HG03460 (cell line): ENCODE data around the gene TRAP1.
A peak's percentile ranks its signal among the peaks of the same experiment; 100 is the strongest.
"Not testable (repeated sequence)": the region's sequence is repeated elsewhere in the genome, so short reads cannot be mapped to it uniquely, and the experiment has no call there.

Source experiments
- ATAC-seq: cut with Tn5 transposase; IDR thresholded peaks from one replicate; pipeline ENCODE4 v1.9.1; 2021; ENCODE audit not compliant: unreplicated experiment

Gene TRAP1

GRCh38 chr16:3618769-3619141 lies 98.6 kb downstream of the TRAP1 start:
- no peak for ATAC-seq

- no peak for ATAC-seq
Measured at GRCh38 chr16:3612510-3613466, 104.5 kb downstream of the TRAP1 start.

GRCh38 chr16:3611146-3611975 lies 106.0 kb downstream of the TRAP1 start, which contains the start of gene SLX4:
Gene SLX4, minus strand, starts transcription at chr16:3611606. Its CDS starts 2,642 bp downstream, at chr16:3608964.
- peak; percentile 75 for ATAC-seq

DNA sequence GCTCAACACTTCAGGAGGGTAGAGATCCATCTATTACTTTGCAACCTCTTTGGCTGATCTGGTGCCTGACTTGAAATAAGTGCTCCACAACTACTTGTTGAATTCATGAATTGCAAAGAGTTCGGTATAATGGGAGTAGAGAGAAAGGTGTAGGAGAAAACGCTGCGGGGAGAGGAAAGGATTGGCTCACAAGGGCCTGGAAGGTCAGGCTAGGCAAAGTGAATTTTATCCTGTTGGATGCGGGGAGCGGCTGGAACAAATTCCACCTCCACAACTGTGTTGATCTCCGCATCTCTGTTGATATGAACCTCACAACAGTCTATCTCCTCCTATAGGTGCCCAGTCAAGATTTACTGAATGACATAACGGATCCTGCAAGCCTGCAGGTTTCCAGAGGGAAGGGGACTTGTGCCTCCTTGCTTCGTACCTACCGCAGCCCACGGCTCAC lies 106.6 kb downstream of the TRAP1 start:
- ATAC-seq: no peak

DNA sequence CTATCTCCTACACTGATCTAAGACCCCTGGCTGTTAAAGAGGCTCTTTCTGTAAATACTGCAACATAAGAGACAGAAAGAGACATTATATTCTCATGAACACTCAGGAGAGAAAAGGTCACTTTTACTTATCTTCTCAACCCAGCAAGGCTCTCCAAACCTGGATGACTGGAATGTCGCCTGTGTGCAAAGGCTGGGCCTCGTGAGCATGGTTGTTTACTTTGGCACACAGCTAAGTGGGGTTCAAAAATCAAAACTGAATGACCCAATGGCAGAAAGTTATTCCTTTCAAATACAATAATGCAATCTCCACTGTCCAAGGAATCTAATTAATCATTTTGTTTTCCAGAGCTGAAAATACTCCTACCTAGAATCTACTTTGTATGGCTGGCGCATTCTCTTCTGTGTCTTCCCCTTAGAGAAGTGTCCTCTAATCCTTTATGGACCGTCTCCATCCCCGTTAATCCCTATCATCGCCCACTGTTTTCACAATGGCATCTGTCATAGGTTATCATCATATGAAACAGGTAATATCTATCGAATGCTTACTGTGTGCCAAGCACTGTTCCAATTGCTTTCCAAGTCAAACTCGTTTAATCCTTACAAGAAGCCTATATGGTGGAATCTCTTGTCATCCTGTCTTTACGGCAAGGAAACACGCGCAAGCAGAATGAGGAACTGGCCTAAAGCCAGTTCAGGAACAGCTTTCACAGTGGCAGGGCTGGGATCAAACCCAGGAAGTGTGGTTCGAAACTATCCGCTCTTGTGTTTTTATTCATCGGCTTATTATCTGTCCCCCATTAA lies 107.2 kb downstream of the TRAP1 start:
- ATAC-seq: no peak

DNA sequence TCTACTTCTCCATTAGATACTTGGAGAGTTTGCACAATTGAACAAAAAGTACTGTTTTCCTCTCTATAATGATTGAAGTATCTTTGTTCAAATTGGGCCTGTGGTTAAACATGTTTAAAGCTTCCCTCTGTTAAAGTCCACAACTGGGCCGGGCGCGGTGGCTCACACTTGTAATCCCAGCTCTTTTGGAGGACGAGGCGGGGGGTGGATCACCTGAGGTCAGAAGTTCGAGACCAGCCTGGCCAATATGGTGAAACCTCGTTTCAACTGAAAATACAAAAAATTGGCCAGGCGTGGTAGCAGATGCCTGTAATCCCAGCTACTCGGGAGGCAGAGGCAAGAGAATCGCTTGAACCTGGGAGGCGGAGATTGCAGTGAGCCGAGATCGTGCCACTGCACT lies 108.3 kb downstream of the TRAP1 start:
- ATAC-seq: not testable (repeated sequence)

DNA sequence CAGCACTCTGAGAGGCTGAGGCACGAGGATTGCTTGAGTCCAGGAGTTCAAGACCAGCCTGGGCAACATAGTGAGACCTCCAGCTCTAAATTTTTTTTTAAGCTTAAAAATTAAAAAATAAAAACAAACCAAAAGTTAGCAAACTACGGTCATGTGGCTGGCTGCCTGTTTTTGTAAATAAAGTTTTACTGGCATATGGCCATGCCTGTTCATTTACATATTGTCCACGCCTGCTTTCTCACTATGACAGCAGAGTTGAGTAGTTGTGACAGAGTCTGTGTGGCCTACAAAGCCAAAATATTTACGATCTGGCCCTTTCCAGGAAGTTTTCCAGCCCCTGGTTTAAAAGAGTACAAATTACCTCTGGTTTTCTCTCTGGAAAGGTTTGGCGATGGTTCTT lies 109.3 kb downstream of the TRAP1 start:
- no peak for ATAC-seq
